ENCODE data around the gene SLC24A3. TPM values are rescaled to one million over a fixed set of nuclear protein-coding genes. Genes with fewer than 3 reads are reported as not detected.

Gene SLC24A3
- total and polyA plus RNA-seq, 2 of the 13 experiments (the other 11 are each of a cell fraction or from before 2014, with no cell fraction given) = not detected

DNA sequence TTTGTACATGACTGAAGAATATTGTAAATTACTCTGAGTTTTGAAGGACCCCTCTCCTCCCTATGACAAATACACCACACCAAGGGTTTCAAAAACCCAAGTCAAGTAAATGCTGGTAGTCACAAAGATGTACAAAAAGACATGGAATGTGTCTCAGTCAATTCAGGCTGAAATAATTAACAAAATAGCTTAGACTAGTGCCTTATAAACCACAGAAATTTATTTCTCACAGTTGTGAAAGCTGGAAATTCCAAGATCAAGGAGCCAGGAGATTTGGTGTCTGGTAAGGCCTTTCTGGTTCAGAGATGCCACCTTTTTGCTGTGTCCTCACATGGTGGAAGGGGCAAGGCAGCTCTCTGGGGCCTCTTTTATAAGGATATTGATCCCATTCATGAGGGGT is 343.3 kb downstream of the SLC24A3 start:
- CTCF ChIA-PET (ENCODE audit: low intra/inter-chr PET ratio, low total read pairs) = no interaction called here
- no TSS peak for BruUV-seq (replicated peaks)
- Histone ChIP-seq H3K4me3 (replicated peaks in 1 of 3; ENCODE audit: insufficient read depth in 1 of 3, low read depth in 2 of 3, low read length in 3 of 3) (no peak overlapping the region), H3K79me2 (ENCODE audit: insufficient read depth, low read length) (no peaks in the 10 kb centered on the region), H3K27me3 (ENCODE audit: control insufficient read depth in 1 of 2, insufficient read depth in 2 of 2, low read length in 2 of 2) (peaks cover 0 to 7% of the 10 kb centered on the region in 2 experiments; a peak in 1 of 5 replicates), H4K20me1 (ENCODE audit: insufficient read depth, low read length) (no peaks in the 10 kb centered on the region), H3K4me1 (ENCODE audit: insufficient read depth, low read length) (no peaks in the 10 kb centered on the region), H3K36me3 (replicated peaks in 1 of 2; ENCODE audit: control insufficient read depth in 1 of 2, insufficient read depth in 2 of 2, low read length in 2 of 2) (no peaks in the 10 kb centered on the region), H3K27ac (ENCODE audit: extremely low read length, insufficient read depth, low read length) (no peak overlapping the region), H2AFZ (ENCODE audit: low read length) (no peak overlapping the region), H3K9ac (ENCODE audit: insufficient read depth, low read depth, low read length) (no peak overlapping the region), H3K9me3 (ENCODE audit: low read length) (no peaks in the 10 kb centered on the region), H3K4me2 (ENCODE audit: low read depth, low read length) (no peak overlapping the region)
- POLR2A ChIA-PET = no interaction called here
- FAIRE-seq = no peak
- DNase-seq (ENCODE audit: low spot score) = no peak
- intact Hi-C loops (cut with micrococcal nuclease; ENCODE audit: unreplicated experiment) = no loop called here
- in situ Hi-C loops (cut with HindIII; ENCODE audit: extremely low pct_ligation_motif_present, low pct_unique_long_range_greater_than_20kb) = no loop called here
- TF ChIP-seq, protein P1, sequence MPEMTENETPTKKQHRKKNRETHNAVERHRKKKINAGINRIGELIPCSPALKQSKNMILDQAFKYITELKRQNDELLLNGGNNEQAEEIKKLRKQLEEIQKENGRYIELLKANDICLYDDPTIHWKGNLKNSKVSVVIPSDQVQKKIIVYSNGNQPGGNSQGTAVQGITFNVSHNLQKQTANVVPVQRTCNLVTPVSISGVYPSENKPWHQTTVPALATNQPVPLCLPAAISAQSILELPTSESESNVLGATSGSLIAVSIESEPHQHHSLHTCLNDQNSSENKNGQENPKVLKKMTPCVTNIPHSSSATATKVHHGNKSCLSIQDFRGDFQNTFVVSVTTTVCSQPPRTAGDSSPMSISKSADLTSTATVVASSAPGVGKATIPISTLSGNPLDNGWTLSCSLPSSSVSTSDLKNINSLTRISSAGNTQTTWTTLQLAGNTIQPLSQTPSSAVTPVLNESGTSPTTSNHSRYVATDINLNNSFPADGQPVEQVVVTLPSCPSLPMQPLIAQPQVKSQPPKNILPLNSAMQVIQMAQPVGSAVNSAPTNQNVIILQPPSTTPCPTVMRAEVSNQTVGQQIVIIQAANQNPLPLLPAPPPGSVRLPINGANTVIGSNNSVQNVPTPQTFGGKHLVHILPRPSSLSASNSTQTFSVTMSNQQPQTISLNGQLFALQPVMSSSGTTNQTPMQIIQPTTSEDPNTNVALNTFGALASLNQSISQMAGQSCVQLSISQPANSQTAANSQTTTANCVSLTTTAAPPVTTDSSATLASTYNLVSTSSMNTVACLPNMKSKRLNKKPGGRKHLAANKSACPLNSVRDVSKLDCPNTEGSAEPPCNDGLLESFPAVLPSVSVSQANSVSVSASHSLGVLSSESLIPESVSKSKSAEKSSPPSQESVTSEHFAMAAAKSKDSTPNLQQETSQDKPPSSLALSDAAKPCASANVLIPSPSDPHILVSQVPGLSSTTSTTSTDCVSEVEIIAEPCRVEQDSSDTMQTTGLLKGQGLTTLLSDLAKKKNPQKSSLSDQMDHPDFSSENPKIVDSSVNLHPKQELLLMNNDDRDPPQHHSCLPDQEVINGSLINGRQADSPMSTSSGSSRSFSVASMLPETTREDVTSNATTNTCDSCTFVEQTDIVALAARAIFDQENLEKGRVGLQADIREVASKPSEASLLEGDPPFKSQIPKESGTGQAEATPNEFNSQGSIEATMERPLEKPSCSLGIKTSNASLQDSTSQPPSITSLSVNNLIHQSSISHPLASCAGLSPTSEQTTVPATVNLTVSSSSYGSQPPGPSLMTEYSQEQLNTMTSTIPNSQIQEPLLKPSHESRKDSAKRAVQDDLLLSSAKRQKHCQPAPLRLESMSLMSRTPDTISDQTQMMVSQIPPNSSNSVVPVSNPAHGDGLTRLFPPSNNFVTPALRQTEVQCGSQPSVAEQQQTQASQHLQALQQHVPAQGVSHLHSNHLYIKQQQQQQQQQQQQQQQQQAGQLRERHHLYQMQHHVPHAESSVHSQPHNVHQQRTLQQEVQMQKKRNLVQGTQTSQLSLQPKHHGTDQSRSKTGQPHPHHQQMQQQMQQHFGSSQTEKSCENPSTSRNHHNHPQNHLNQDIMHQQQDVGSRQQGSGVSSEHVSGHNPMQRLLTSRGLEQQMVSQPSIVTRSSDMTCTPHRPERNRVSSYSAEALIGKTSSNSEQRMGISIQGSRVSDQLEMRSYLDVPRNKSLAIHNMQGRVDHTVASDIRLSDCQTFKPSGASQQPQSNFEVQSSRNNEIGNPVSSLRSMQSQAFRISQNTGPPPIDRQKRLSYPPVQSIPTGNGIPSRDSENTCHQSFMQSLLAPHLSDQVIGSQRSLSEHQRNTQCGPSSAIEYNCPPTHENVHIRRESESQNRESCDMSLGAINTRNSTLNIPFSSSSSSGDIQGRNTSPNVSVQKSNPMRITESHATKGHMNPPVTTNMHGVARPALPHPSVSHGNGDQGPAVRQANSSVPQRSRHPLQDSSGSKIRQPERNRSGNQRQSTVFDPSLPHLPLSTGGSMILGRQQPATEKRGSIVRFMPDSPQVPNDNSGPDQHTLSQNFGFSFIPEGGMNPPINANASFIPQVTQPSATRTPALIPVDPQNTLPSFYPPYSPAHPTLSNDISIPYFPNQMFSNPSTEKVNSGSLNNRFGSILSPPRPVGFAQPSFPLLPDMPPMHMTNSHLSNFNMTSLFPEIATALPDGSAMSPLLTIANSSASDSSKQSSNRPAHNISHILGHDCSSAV (CRISPR knock-in tag; IDR thresholded peaks at IDR 0.05; ENCODE audit: borderline replicate concordance) = no peak
- TF ChIP-seq ZNF780A (CRISPR knock-in tag; IDR thresholded peaks at IDR 0.05) (no peak), SRSF1 (optimal IDR thresholded peaks at IDR 0.05; ENCODE audit: low read depth, low read length) (no peak), ZNF292 (CRISPR knock-in tag; IDR thresholded peaks at IDR 0.05; ENCODE audit: borderline replicate concordance, low read depth) (no peak), ZBTB7B (CRISPR knock-in tag; IDR thresholded peaks at IDR 0.05) (no peak), HOXA5 (CRISPR knock-in tag; IDR thresholded peaks at IDR 0.05) (no peak)
- TF ChIP-seq, protein P2, sequence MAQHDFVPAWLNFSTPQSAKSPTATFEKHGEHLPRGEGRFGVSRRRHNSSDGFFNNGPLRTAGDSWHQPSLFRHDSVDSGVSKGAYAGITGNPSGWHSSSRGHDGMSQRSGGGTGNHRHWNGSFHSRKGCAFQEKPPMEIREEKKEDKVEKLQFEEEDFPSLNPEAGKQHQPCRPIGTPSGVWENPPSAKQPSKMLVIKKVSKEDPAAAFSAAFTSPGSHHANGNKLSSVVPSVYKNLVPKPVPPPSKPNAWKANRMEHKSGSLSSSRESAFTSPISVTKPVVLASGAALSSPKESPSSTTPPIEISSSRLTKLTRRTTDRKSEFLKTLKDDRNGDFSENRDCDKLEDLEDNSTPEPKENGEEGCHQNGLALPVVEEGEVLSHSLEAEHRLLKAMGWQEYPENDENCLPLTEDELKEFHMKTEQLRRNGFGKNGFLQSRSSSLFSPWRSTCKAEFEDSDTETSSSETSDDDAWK (CRISPR knock-in tag; IDR thresholded peaks at IDR 0.05) = no peak
- no peak for ATAC-seq
